ENCODE results near the gene ARF1. TPM values are rescaled to one million over a fixed set of nuclear protein-coding genes. Genes with fewer than 3 reads are reported as not detected.

Gene ARF1
- total and polyA plus RNA-seq, 2 of the 13 experiments (the other 11 are each of a cell fraction or from before 2014, with no cell fraction given), result 186 to 327 TPM

DNA sequence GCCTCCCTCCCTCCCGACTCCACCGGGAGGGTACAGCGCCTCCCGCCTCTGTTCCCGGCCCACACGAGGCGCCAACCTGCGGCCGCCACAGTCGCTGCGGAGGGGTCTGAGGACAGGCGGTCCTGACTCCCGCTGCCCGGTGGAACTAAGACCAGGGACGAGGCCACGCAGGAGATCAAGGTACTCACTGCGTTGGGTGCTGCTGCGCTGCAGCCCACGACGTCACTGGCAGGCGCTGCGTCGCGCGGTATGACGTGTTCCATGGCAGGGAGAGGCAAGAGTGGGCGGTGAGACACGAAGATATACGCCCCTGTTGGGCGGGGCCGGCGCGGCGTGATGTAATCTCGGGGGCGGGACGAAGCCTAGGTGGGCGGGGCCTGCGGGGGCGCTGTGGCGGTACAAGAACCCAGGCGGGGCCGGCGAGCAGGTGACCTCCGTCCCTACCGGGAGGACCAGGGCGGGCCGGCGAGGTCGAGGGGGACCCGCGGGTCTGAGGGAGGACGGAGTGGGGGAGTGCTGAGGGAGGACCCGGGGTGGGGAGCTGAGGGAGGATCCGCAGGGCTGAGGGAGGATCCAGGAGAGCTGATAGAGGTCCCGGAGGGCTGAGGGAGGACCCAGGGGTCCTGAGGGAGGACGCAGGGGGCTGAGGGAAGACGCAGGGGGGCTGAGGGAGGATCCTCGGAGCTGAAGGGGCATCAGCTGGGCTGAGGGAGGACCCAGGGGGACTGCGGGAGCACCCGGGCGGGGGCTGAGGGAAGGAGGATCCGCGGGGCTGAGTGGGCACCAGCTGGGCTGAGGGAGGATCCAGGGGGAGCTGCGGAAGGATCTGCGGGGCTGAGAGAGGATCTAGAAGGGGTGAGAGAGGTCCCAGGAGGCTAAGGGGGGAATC, 26.8 kb downstream of the ARF1 start, which contains the start of gene MRPL55:
Gene MRPL55 (minus strand): TSS at position 227 of the 889 bp plus-strand sequence. CDS start 1,039 bp downstream, outside the sequence.
- 1% methylated on average over 57 of the region's 66 CpGs for WGBS (ENCODE audit: low lambda C conversion rate)
- Histone ChIP-seq H3K36me3 (replicated peaks in 1 of 2; ENCODE audit: control insufficient read depth in 1 of 2, insufficient read depth in 2 of 2, low read length in 2 of 2) (peaks cover 2 to 7% of the 10 kb centered on the region in 2 experiments; a peak in 2 of 5 replicates), H3K4me1 (ENCODE audit: insufficient read depth, low read length) (peaks cover 34% of the 10 kb centered on the region), H3K27me3 (ENCODE audit: control insufficient read depth in 1 of 2, insufficient read depth in 2 of 2, low read length in 2 of 2) (no peaks in the 10 kb centered on the region; a peak in 1 of 5 replicates), H3K79me2 (ENCODE audit: insufficient read depth, low read length) (peaks cover 18% of the 10 kb centered on the region), H3K9me3 (ENCODE audit: low read length) (no peaks in the 10 kb centered on the region), H3K4me3 (replicated peaks in 1 of 3; ENCODE audit: insufficient read depth in 1 of 3, low read depth in 2 of 3, low read length in 3 of 3) (peak within 1 kb of the TSS; percentile 90 to 99 (median 97)), H3K9ac (ENCODE audit: insufficient read depth, low read depth, low read length) (peak within 1 kb of the TSS; percentile 97), H4K20me1 (ENCODE audit: insufficient read depth, low read length) (no peaks in the 10 kb centered on the region), H3K4me2 (ENCODE audit: low read depth, low read length) (peak within 1 kb of the TSS; percentile 93), H2AFZ (ENCODE audit: low read length) (no peak within 1 kb of the TSS), H3K27ac (ENCODE audit: extremely low read length, insufficient read depth, low read length) (peak within 1 kb of the TSS; percentile 90)
- ChIA-PET CTCF (ENCODE audit: low intra/inter-chr PET ratio, low total read pairs) (no interaction called here), POLR2A (interaction anchor here (0.7 to 2.1 kb wide), 11 partner anchors 8 to 1704 kb away, joined by 3 to 38 read pairs (median 4); partner anchors contain the start of genes ARF1 and IBA57)
- in situ Hi-C loops (cut with HindIII; ENCODE audit: extremely low pct_ligation_motif_present, low pct_unique_long_range_greater_than_20kb), result no loop called here
- intact Hi-C loops (cut with micrococcal nuclease; ENCODE audit: unreplicated experiment), result no loop called here
- ATAC-seq, result peak; percentile 80
- no TSS peak for BruUV-seq (replicated peaks)
- FAIRE-seq, result peak; percentile 79
- DNase-seq (ENCODE audit: low spot score), result peak; percentile 92
- TF ChIP-seq ZNF792 (CRISPR knock-in tag; IDR thresholded peaks at IDR 0.05), result 0 out of 2 replicates have a peak, but pooled peaks have one; percentile 55
- no peak for TF ChIP-seq CAMTA2 (CRISPR knock-in tag; IDR thresholded peaks at IDR 0.05; ENCODE audit: borderline replicate concordance)
- peak; percentile 20 for TF ChIP-seq ZNF18 (CRISPR knock-in tag; IDR thresholded peaks at IDR 0.05; ENCODE audit: insufficient replicate concordance)
- peak; percentile 93 for TF ChIP-seq CC2D1A (CRISPR knock-in tag; IDR thresholded peaks at IDR 0.05)
- no peak for TF ChIP-seq ZNF550 (CRISPR knock-in tag; IDR thresholded peaks at IDR 0.05; ENCODE audit: borderline replicate concordance)
- peak; percentile 79 for TF ChIP-seq PITX1 (CRISPR knock-in tag; IDR thresholded peaks at IDR 0.05)
- 0 out of 2 replicates have a peak, but pooled peaks have one; percentile 69 for TF ChIP-seq ZSCAN29 (CRISPR knock-in tag; conservative IDR thresholded peaks at IDR 0.05)
- peak; percentile 74; the same call in 1 of the 2 replicates for TF ChIP-seq SRF (IDR thresholded peaks at IDR 0.05; ENCODE audit: low read depth, low read length)
- peak; percentile 97 for TF ChIP-seq PHF20 (CRISPR knock-in tag; IDR thresholded peaks at IDR 0.05)
- no peak for TF ChIP-seq CHD2 (IDR thresholded peaks at IDR 0.05; ENCODE audit: low read depth, low read length)
- peak; percentile 63; the same call in 1 of the 2 replicates for TF ChIP-seq IRX3 (CRISPR knock-in tag; IDR thresholded peaks at IDR 0.05; ENCODE audit: borderline replicate concordance, low read depth)
- TF ChIP-seq ZNF704 (CRISPR knock-in tag; IDR thresholded peaks at IDR 0.05; ENCODE audit: borderline replicate concordance), result peak; percentile 67; the same call in 1 of the 2 replicates
- no peak; the same call in 1 of the 2 replicates for TF ChIP-seq NFKB2 (CRISPR knock-in tag; IDR thresholded peaks at IDR 0.05; ENCODE audit: borderline replicate concordance)
- TF ChIP-seq, protein P1, sequence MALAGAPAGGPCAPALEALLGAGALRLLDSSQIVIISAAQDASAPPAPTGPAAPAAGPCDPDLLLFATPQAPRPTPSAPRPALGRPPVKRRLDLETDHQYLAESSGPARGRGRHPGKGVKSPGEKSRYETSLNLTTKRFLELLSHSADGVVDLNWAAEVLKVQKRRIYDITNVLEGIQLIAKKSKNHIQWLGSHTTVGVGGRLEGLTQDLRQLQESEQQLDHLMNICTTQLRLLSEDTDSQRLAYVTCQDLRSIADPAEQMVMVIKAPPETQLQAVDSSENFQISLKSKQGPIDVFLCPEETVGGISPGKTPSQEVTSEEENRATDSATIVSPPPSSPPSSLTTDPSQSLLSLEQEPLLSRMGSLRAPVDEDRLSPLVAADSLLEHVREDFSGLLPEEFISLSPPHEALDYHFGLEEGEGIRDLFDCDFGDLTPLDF (CRISPR knock-in tag; IDR thresholded peaks at IDR 0.05), result no peak
- TF ChIP-seq HDAC1 (CRISPR knock-in tag; IDR thresholded peaks at IDR 0.05), result peak; percentile 98
- peak; percentile 82; the same call in 1 of the 2 replicates for TF ChIP-seq ZNF546 (CRISPR knock-in tag; conservative IDR thresholded peaks at IDR 0.05)
- TF ChIP-seq, protein P2, sequence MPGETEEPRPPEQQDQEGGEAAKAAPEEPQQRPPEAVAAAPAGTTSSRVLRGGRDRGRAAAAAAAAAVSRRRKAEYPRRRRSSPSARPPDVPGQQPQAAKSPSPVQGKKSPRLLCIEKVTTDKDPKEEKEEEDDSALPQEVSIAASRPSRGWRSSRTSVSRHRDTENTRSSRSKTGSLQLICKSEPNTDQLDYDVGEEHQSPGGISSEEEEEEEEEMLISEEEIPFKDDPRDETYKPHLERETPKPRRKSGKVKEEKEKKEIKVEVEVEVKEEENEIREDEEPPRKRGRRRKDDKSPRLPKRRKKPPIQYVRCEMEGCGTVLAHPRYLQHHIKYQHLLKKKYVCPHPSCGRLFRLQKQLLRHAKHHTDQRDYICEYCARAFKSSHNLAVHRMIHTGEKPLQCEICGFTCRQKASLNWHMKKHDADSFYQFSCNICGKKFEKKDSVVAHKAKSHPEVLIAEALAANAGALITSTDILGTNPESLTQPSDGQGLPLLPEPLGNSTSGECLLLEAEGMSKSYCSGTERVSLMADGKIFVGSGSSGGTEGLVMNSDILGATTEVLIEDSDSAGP (CRISPR knock-in tag; IDR thresholded peaks at IDR 0.05; ENCODE audit: borderline replicate concordance), result peak; percentile 83; the same call in 1 of the 2 replicates
